OCI-LY7 (cell line): Measurements from ENCODE around the gene SOCS6.

Source experiments
- CTCF ChIP-seq: fragments of 200-600 bp; sonication (generic); conservative IDR thresholded peaks from 2 replicates; pipeline ENCODE4 v1.5.1; 2014; ENCODE audit warnings: mild to moderate bottlenecking, antibody characterized with exemption, low read length, moderate library complexity, mixed read lengths
- EZH2phosphoT487 ChIP-seq: fragments of 200-600 bp; sonication (generic); IDR thresholded peaks from 2 replicates; pipeline ENCODE4 v1.6.1; 2018; ENCODE audit warnings: low read depth, borderline replicate concordance, mild to moderate bottlenecking, mixed run types, antibody characterized with exemption, low read length, moderate library complexity, mixed read lengths

GRCh38 chr18:70291295-70291574, 2.4 kb downstream of the SOCS6 start:
- TF ChIP-seq CTCF (no peak), EZH2phosphoT487 (no peak)
